Measurements from ENCODE around the gene MAGI2.

The MAGI2 gene

GRCh38 chr7:78912781-78913180, 540.7 kb downstream of the MAGI2 start:
- Histone ChIP-seq H2AFZ (ENCODE audit: low read length) (no peak overlapping the region), H3K4me2 (ENCODE audit: low read depth, low read length, poor library complexity, severe bottlenecking) (no peak overlapping the region), H3K9me2 (replicated peaks; ENCODE audit: low read depth, low read length) (no peaks in the 10 kb centered on the region), H3K4me3 (ENCODE audit: low read length, poor library complexity, severe bottlenecking) (no peak overlapping the region), H3K27me3 (ENCODE audit: insufficient read depth, low read length, poor library complexity, severe bottlenecking) (no peaks in the 10 kb centered on the region), H3K79me2 (ENCODE audit: insufficient read depth, low read length) (no peaks in the 10 kb centered on the region), H4K20me1 (ENCODE audit: insufficient read depth, low read length, poor library complexity, severe bottlenecking) (no peaks in the 10 kb centered on the region), H3K9me3 (ENCODE audit: insufficient read depth, low read depth, low read length) (no peaks in the 10 kb centered on the region), H3K36me3 (ENCODE audit: insufficient read depth, low read length) (no peaks in the 10 kb centered on the region), H3K9ac (ENCODE audit: low read depth, low read length, poor library complexity, severe bottlenecking) (no peak overlapping the region), H3K4me1 (ENCODE audit: insufficient read depth, low read length, poor library complexity, severe bottlenecking) (no peaks in the 10 kb centered on the region), H3F3A (ENCODE audit: low read depth) (no peaks in the 10 kb centered on the region)
- TF ChIP-seq, protein P1, sequence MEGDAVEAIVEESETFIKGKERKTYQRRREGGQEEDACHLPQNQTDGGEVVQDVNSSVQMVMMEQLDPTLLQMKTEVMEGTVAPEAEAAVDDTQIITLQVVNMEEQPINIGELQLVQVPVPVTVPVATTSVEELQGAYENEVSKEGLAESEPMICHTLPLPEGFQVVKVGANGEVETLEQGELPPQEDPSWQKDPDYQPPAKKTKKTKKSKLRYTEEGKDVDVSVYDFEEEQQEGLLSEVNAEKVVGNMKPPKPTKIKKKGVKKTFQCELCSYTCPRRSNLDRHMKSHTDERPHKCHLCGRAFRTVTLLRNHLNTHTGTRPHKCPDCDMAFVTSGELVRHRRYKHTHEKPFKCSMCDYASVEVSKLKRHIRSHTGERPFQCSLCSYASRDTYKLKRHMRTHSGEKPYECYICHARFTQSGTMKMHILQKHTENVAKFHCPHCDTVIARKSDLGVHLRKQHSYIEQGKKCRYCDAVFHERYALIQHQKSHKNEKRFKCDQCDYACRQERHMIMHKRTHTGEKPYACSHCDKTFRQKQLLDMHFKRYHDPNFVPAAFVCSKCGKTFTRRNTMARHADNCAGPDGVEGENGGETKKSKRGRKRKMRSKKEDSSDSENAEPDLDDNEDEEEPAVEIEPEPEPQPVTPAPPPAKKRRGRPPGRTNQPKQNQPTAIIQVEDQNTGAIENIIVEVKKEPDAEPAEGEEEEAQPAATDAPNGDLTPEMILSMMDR (conservative IDR thresholded peaks at IDR 0.05; ENCODE audit: low read length) = no peak
- no peak for TF ChIP-seq EZH2phosphoT487 (IDR thresholded peaks at IDR 0.05; ENCODE audit: borderline replicate concordance)

DNA sequence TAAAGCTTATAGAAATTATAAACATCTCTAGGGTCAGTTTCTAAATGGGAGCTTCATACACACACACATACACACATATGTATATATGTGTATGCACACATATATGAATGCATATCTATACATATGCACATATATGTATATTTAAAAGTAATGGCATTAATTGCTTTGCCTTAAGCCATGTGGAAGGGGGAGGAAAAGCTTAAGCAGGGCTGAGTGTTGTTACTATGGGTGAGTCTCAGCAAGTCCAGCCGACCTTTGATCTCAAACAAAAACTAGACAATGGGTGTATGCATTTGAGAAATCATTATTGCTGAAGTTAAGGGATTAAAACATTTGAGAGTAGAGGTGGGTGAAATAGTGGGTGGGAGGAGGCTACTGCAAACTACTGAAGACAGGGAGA, 546.7 kb downstream of the MAGI2 start:
- Histone ChIP-seq H3K9me3 (ENCODE audit: insufficient read depth, low read depth, low read length) (no peaks in the 10 kb centered on the region), H3K4me3 (ENCODE audit: low read length, poor library complexity, severe bottlenecking) (no peak overlapping the region), H3K79me2 (ENCODE audit: insufficient read depth, low read length) (no peaks in the 10 kb centered on the region), H3K4me1 (ENCODE audit: insufficient read depth, low read length, poor library complexity, severe bottlenecking) (no peaks in the 10 kb centered on the region), H3F3A (ENCODE audit: low read depth) (no peaks in the 10 kb centered on the region), H2AFZ (ENCODE audit: low read length) (no peak overlapping the region), H3K9ac (ENCODE audit: low read depth, low read length, poor library complexity, severe bottlenecking) (no peak overlapping the region), H3K27me3 (ENCODE audit: insufficient read depth, low read length, poor library complexity, severe bottlenecking) (no peaks in the 10 kb centered on the region), H4K20me1 (ENCODE audit: insufficient read depth, low read length, poor library complexity, severe bottlenecking) (no peaks in the 10 kb centered on the region), H3K4me2 (ENCODE audit: low read depth, low read length, poor library complexity, severe bottlenecking) (no peak overlapping the region), H3K9me2 (replicated peaks; ENCODE audit: low read depth, low read length) (no peaks in the 10 kb centered on the region), H3K36me3 (ENCODE audit: insufficient read depth, low read length) (no peaks in the 10 kb centered on the region)
- TF ChIP-seq, protein P1 (conservative IDR thresholded peaks at IDR 0.05; ENCODE audit: low read length) = no peak
- TF ChIP-seq EZH2phosphoT487 (IDR thresholded peaks at IDR 0.05; ENCODE audit: borderline replicate concordance) = no peak

DNA sequence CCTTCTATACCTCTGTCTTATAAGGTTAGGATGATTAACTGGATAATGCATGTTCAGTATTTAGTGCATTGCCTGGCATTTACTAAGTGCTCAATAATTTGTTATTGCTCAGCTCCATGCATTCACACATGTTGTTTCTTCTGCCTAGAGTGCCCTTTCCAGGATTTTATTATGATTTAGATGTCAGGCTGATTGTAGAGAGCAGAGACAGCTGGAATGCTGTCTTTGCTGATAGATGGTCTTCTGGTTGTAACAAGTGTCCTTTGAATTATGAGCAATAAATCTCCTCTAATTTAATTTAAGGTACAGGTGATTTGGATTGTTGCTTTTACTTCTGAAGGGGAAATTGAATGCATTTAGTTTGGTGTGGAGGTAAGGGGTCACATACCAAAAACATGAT, 548.0 kb downstream of the MAGI2 start:
- Histone ChIP-seq H3K9me2 (replicated peaks; ENCODE audit: low read depth, low read length) (no peaks in the 10 kb centered on the region), H3K79me2 (ENCODE audit: insufficient read depth, low read length) (no peaks in the 10 kb centered on the region)

More for the DNA sequence above, 548.0 kb downstream of the MAGI2 start:
- no peak overlapping the region for H2AFZ ChIP-seq (ENCODE audit: low read length)
- no peaks in the 10 kb centered on the region for H3K4me1 ChIP-seq (ENCODE audit: insufficient read depth, low read length, poor library complexity, severe bottlenecking)
- no peak for TF ChIP-seq EZH2phosphoT487 (IDR thresholded peaks at IDR 0.05; ENCODE audit: borderline replicate concordance)
- TF ChIP-seq, protein P1 (conservative IDR thresholded peaks at IDR 0.05; ENCODE audit: low read length) = no peak
- no peaks in the 10 kb centered on the region for H3K9me3 ChIP-seq (ENCODE audit: insufficient read depth, low read depth, low read length)
- H3K9ac ChIP-seq (ENCODE audit: low read depth, low read length, poor library complexity, severe bottlenecking) = no peak overlapping the region
- no peaks in the 10 kb centered on the region for H3F3A ChIP-seq (ENCODE audit: low read depth)
- no peak overlapping the region for H3K4me3 ChIP-seq (ENCODE audit: low read length, poor library complexity, severe bottlenecking)
- H3K36me3 ChIP-seq (ENCODE audit: insufficient read depth, low read length) = no peaks in the 10 kb centered on the region
- no peaks in the 10 kb centered on the region for H3K27me3 ChIP-seq (ENCODE audit: insufficient read depth, low read length, poor library complexity, severe bottlenecking)
- H4K20me1 ChIP-seq (ENCODE audit: insufficient read depth, low read length, poor library complexity, severe bottlenecking) = no peaks in the 10 kb centered on the region
- H3K4me2 ChIP-seq (ENCODE audit: low read depth, low read length, poor library complexity, severe bottlenecking) = no peak overlapping the region

All from Loucy (cell line).